Measurements from ENCODE around the gene PLAAT4.

DNA sequence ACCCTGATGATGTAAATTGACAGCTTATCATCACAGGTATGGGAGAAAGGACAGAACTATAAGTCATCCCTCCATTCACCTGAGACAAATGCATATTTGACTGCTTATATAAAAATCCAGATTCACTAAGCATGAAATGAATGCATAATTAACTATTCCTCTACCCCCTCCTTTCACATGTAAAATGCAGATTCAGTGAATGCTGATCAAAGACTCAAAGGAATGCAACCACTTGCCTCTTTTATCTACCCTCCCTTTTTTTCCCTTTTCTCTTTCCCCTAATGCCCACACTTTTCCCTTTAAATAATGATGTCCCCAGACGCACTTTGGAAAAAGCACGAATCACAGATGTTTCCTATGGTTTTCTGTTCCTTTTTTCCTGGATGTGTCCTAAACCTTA lies 4.5 kb upstream of the PLAAT4 start:
- TF ChIP-seq REST (IDR thresholded peaks at IDR 0.05; ENCODE audit: insufficient read depth in 1 of 2, low read depth in 2 of 2, low read length in 2 of 2) (no peak), POLR2AphosphoS5 (IDR thresholded peaks at IDR 0.05; ENCODE audit: low read depth, low read length) (no peak), FOXP2 (optimal IDR thresholded peaks at IDR 0.05; ENCODE audit: borderline replicate concordance, extremely low read depth, extremely low read length, insufficient read depth) (no peak), TAF1 (IDR thresholded peaks at IDR 0.05; ENCODE audit: borderline replicate concordance, insufficient read depth, low read length) (no peak), SIN3A (IDR thresholded peaks at IDR 0.05; ENCODE audit: borderline replicate concordance, insufficient read depth, low read length) (no peak)

Data from PFSK-1 (cell line).